Kidney (tissue), 14 donors: ENCODE measurements around the gene ACP4. TPM values are rescaled to one million over a fixed set of nuclear protein-coding genes. Genes with fewer than 3 reads are reported as not detected.
"Not testable (repeated sequence)": the region's sequence is repeated elsewhere in the genome, so short reads cannot be mapped to it uniquely, and the experiment has no call there.

Experiments used
- DNase-seq, 5 donors: peaks; one replicate each; pipeline ENCODE4 v3.0.0-alpha.2; 2013 to 2020
- FAIRE-seq: peaks from 2 replicates; lab custom pipeline; 2012; peaks lifted over from hg19 to GRCh38; lab: Jason Lieb, UNC
- H3K27ac ChIP-seq, 2 donors: one replicate each; pipeline ENCODE4 v1.7.0; 2013; ENCODE audit warnings: low read depth in 2 of 2, low read length in 2 of 2, inconsistent platforms in 1 of 2
- H3K27me3 ChIP-seq: one replicate; pipeline ENCODE4 v1.7.1; 2013; ENCODE audit warnings: low read length, inconsistent platforms; ENCODE audit not compliant: control insufficient read depth, insufficient read depth
- H3K36me3 ChIP-seq, 3 donors: one replicate each; pipeline versions ENCODE4 v1.7.0 to v1.7.1; 2013; ENCODE audit warnings: low read length in 3 of 3, control low read depth in 1 of 3, inconsistent platforms in 1 of 3; ENCODE audit not compliant: insufficient read depth in 3 of 3, control insufficient read depth in 2 of 3
- H3K4me1 ChIP-seq, 3 donors: one replicate each; pipeline versions ENCODE4 v1.7.0 to v1.7.1; 2013; ENCODE audit warnings: low read length in 3 of 3, inconsistent platforms in 1 of 3, low read depth in 1 of 3; ENCODE audit not compliant: control insufficient read depth in 2 of 3, insufficient read depth in 2 of 3
- H3K4me3 ChIP-seq, 3 donors: one replicate each; pipeline versions ENCODE4 v1.7.0 to v1.8.1; 2013; ENCODE audit warnings: low read length in 3 of 3, control low read depth in 1 of 3, inconsistent platforms in 1 of 3
- H3K9ac ChIP-seq, 3 donors: one replicate each; pipeline versions ENCODE4 v1.7.0 to v1.7.1; 2013; ENCODE audit warnings: low read length in 3 of 3, control low read depth in 1 of 3, inconsistent platforms in 1 of 3
- H3K9me3 ChIP-seq, 3 donors: one replicate each; pipeline versions ENCODE4 v1.7.0 to v1.7.1; 2013; ENCODE audit warnings: low read length in 3 of 3, control low read depth in 1 of 3, inconsistent platforms in 1 of 3; ENCODE audit not compliant: control insufficient read depth in 2 of 3, insufficient read depth in 1 of 3
- intact Hi-C: fragments of 100-400 bp; cut with DNase I; formaldehyde crosslinking; loops from one replicate; pipeline ENCODE4 v1.11.1; 2022
- polyA plus RNA-seq: library from polyadenylated mRNA; stranded (reverse); fragments of 350-450 nt; fragmentation: Illumina TruSeq; extraction: RNeasy Lipid Tissue Mini Kit (QIAGEN cat#74804); gene quantifications from one replicate; pipeline ENCODE4 v1.2.3, GENCODE V29; 2014; ENCODE audit warnings: low read depth, low replicate concordance; ENCODE audit not compliant: insufficient read depth
- total RNA-seq: library from RNA; stranded (reverse); fragmentation: NEBNext Ultra II Directional; extraction: Animal tissue kit (Norgen Biotek cat#: 25700); gene quantifications from one replicate; pipeline ENCODE4 v1.2.1, GENCODE V29; 2021
- TF ChIP-seq, protein P1 (sequence below): IDR thresholded peaks from 3 replicates; pipeline ENCODE4 v1.5.1; 2012; ENCODE audit warnings: mild to moderate bottlenecking, moderate library complexity, borderline replicate concordance; ENCODE audit not compliant: insufficient read depth; ENCODE audit errors: extremely low read depth
- donor health status: control.
- donor health status: control.
- donor health status: control.
- donor health status: control.
- donor health status: control.
- donor health status: DM: yes; HTN: yes; CAD: no.
- donor health status: Normal renal cell carcinoma (clear cell type).

ACP4 gene
- total and polyA plus RNA-seq, 2 donors from 2014 or later = not detected

- no peak overlapping the region for H3K27ac ChIP-seq
- no peak for FAIRE-seq
- no peak overlapping the region for H3K4me3 ChIP-seq
- H3K9me3 ChIP-seq = no peaks in the 10 kb centered on the region
- no peak for DNase-seq
- no peaks in the 10 kb centered on the region for H3K36me3 ChIP-seq
- no peak overlapping the region for H3K9ac ChIP-seq
- TF ChIP-seq, protein P1, sequence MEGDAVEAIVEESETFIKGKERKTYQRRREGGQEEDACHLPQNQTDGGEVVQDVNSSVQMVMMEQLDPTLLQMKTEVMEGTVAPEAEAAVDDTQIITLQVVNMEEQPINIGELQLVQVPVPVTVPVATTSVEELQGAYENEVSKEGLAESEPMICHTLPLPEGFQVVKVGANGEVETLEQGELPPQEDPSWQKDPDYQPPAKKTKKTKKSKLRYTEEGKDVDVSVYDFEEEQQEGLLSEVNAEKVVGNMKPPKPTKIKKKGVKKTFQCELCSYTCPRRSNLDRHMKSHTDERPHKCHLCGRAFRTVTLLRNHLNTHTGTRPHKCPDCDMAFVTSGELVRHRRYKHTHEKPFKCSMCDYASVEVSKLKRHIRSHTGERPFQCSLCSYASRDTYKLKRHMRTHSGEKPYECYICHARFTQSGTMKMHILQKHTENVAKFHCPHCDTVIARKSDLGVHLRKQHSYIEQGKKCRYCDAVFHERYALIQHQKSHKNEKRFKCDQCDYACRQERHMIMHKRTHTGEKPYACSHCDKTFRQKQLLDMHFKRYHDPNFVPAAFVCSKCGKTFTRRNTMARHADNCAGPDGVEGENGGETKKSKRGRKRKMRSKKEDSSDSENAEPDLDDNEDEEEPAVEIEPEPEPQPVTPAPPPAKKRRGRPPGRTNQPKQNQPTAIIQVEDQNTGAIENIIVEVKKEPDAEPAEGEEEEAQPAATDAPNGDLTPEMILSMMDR = no peak
- no peaks in the 10 kb centered on the region for H3K4me1 ChIP-seq
- no peaks in the 10 kb centered on the region for H3K27me3 ChIP-seq
- intact Hi-C loops = no loop called here
These were observed 45.0 kb upstream of the ACP4 start for GRCh38 chr19:50745221-50745620.

GRCh38 chr19:50747141-50747540 is 43.1 kb upstream of the ACP4 start:
- DNase-seq = peak in 1 of 5 donors; percentile 10
- H3K27ac ChIP-seq, FAIRE-seq: not testable (repeated sequence)

DNA sequence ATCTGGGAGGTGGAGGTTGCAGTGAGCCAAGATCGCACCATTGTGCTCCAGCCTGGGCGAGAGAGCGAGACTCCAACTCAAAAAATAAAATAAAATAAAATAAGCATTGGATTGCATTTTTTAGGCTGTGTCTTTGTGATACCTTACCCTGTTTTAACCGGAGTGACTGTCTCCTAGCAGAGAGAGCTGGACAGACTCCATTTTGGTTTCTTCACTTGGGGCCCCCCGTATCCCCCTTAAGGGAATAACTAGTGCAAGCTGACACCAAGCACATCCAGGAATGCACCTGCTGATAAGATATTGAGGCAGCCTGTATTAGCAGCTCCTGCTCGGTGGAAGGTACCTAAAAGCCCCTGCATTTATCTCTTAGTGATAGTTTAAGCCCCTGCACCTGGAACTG is 40.7 kb upstream of the ACP4 start:
- Histone ChIP-seq H3K36me3 (no peaks in the 10 kb centered on the region), H3K9ac (no peak overlapping the region), H3K9me3 (no peaks in the 10 kb centered on the region), H3K4me3 (no peak overlapping the region), H3K4me1 (no peaks in the 10 kb centered on the region), H3K27ac (no peak overlapping the region), H3K27me3 (no peaks in the 10 kb centered on the region)
- TF ChIP-seq, protein P1 = no peak
- DNase-seq (no peak), FAIRE-seq (no peak)
- intact Hi-C loops = no loop called here

More at GRCh38 chr19:50747141-50747540, 43.1 kb upstream of the ACP4 start:
- H3K4me1 ChIP-seq, H3K36me3 ChIP-seq, H3K27me3 ChIP-seq, H3K9me3 ChIP-seq, intact Hi-C loops, H3K4me3 ChIP-seq, H3K9ac ChIP-seq: not testable (repeated sequence)

GRCh38 chr19:50750010-50750409 is 40.2 kb upstream of the ACP4 start:
- Histone ChIP-seq H3K27me3 (no peaks in the 10 kb centered on the region), H3K9me3 (no peaks in the 10 kb centered on the region), H3K4me3 (no peak overlapping the region), H3K9ac (no peak overlapping the region), H3K4me1 (no peaks in the 10 kb centered on the region), H3K36me3 (no peaks in the 10 kb centered on the region), H3K27ac (no peak overlapping the region)
- FAIRE-seq (no peak), DNase-seq (no peak)
- TF ChIP-seq, protein P1 = no peak
- intact Hi-C loops = no loop called here
